Neural cell (in vitro differentiated cells): ENCODE results near the gene CFAP99. TPM values are rescaled to one million over a fixed set of nuclear protein-coding genes. Genes with fewer than 3 reads are reported as not detected.
A peak's percentile ranks its signal among the peaks of the same experiment; 100 is the strongest.

Experiments
- H2AFZ ChIP-seq: fragments of 200-600, 300-800 bp; sonication (generic), shearing (Covaris generic); 2 replicates; pipeline ENCODE4 v1.6.0; 2014; ENCODE audit warnings: low read depth, mild to moderate bottlenecking, antibody characterized with exemption, low read length, moderate library complexity
- H3F3A ChIP-seq: fragments of 200-600 bp; shearing (Covaris generic); 2 replicates; pipeline ENCODE4 v1.6.1; 2016; ENCODE audit warnings: mild to moderate bottlenecking, moderate library complexity, mixed read lengths, antibody characterized with exemption, low read length; ENCODE audit not compliant: insufficient read depth, poor library complexity, severe bottlenecking
- H3K27ac ChIP-seq: fragments of 200-600, 300-800 bp; sonication (generic), shearing (Covaris generic); 2 replicates; pipeline ENCODE4 v1.5.1; 2014; ENCODE audit warnings: mild to moderate bottlenecking, low read length, moderate library complexity
- H3K27me3 ChIP-seq: fragments of 300-800, 200-600 bp; sonication (generic), shearing (Covaris generic); 2 replicates; pipeline ENCODE4 v1.6.0; 2014; ENCODE audit warnings: mild to moderate bottlenecking, low read depth, low read length, moderate library complexity; ENCODE audit not compliant: insufficient read depth
- H3K36me3 ChIP-seq: fragments of 300-800, 200-600 bp; sonication (generic), shearing (Covaris generic); 2 replicates; pipeline ENCODE4 v1.5.1; 2014; ENCODE audit warnings: mild to moderate bottlenecking, antibody characterized with exemption, low read length, moderate library complexity; ENCODE audit not compliant: insufficient read depth
- H3K4me2 ChIP-seq: fragments of 300-800, 200-600 bp; sonication (generic), shearing (Covaris generic); 2 replicates; pipeline ENCODE4 v1.6.0; 2014; ENCODE audit warnings: mild to moderate bottlenecking, low read length
- H3K4me3 ChIP-seq: fragments of 300-800, 200-600 bp; sonication (generic), shearing (Covaris generic); 2 replicates; pipeline ENCODE4 v1.5.1; 2014; ENCODE audit warnings: mild to moderate bottlenecking, low read length, moderate library complexity
- H3K79me2 ChIP-seq: fragments of 200-600 bp; shearing (Covaris generic); replicated peaks from 2 replicates; pipeline ENCODE4 v1.6.0; 2014; ENCODE audit warnings: mild to moderate bottlenecking, low read length, moderate library complexity; ENCODE audit not compliant: insufficient read depth
- H3K9ac ChIP-seq: fragments of 300-800, 200-600 bp; sonication (generic), shearing (Covaris generic); 2 replicates; pipeline ENCODE4 v1.6.1; 2016; ENCODE audit warnings: mild to moderate bottlenecking, low read length, mixed read lengths
- H3K9me2 ChIP-seq: fragments of 200-600 bp; shearing (Covaris generic); 2 replicates; pipeline ENCODE4 v1.6.1; 2016; ENCODE audit warnings: mild to moderate bottlenecking, low read length, mixed read lengths; ENCODE audit not compliant: insufficient read depth
- H3K9me3 ChIP-seq: fragments of 200-600, 300-800 bp; sonication (generic), shearing (Covaris generic); 2 replicates; pipeline ENCODE4 v1.6.1; 2016; ENCODE audit warnings: mild to moderate bottlenecking, mixed run types, low read length, moderate library complexity, mixed read lengths
- H4K20me1 ChIP-seq: fragments of 200-600 bp; shearing (Covaris generic); 2 replicates; pipeline ENCODE4 v1.6.1; 2016; ENCODE audit warnings: mild to moderate bottlenecking, mixed run types; ENCODE audit not compliant: insufficient read depth
- EP300 ChIP-seq: fragments of 450-650 bp; conservative IDR thresholded peaks from 2 replicates; pipeline ENCODE4 v1.6.1; 2014; ENCODE audit warnings: antibody characterized with exemption, mild to moderate bottlenecking, moderate library complexity; ENCODE audit not compliant: poor library complexity, severe bottlenecking
- EZH2 ChIP-seq: fragments of 200-600, 300-800 bp; shearing (Covaris generic), sonication (generic); IDR thresholded peaks from 2 replicates; pipeline ENCODE4 v1.6.1; 2014; ENCODE audit warnings: antibody characterized with exemption, low read length, borderline replicate concordance, mild to moderate bottlenecking; ENCODE audit not compliant: insufficient read depth, poor library complexity, severe bottlenecking
- MXI1 ChIP-seq: fragments of 450-650 bp; conservative IDR thresholded peaks from 2 replicates; pipeline ENCODE4 v1.6.1; 2014; ENCODE audit warnings: antibody characterized with exemption, mild to moderate bottlenecking; ENCODE audit not compliant: poor library complexity, severe bottlenecking
- POLR2AphosphoS5 ChIP-seq: IDR thresholded peaks from 2 replicates; pipeline ENCODE4 v1.6.1; 2012
- RAD21 ChIP-seq: fragments of 450-650 bp; conservative IDR thresholded peaks from 2 replicates; pipeline ENCODE4 v1.6.1; 2014; ENCODE audit warnings: antibody characterized with exemption, mild to moderate bottlenecking, moderate library complexity
- SMC3 ChIP-seq: fragments of 450-650 bp; conservative IDR thresholded peaks from 2 replicates; pipeline ENCODE4 v1.6.1; 2014; ENCODE audit warnings: antibody characterized with exemption, mild to moderate bottlenecking, moderate library complexity; ENCODE audit not compliant: poor library complexity
- TAF1 ChIP-seq: IDR thresholded peaks from 2 replicates; pipeline ENCODE4 v1.6.1; 2012; ENCODE audit warnings: low read depth
- polyA plus RNA-seq: library from polyadenylated mRNA; depleted of rRNA; stranded (reverse); fragments of >200 nt; gene quantifications from 2 replicates; pipeline ENCODE4 v1.2.3, GENCODE V29; 2014
- TF ChIP-seq, protein P1 (sequence below): fragments of 450-650 bp; IDR thresholded peaks from 2 replicates; pipeline ENCODE4 v1.5.1; 2014; ENCODE audit warnings: antibody characterized with exemption, mild to moderate bottlenecking, moderate library complexity; ENCODE audit not compliant: poor library complexity, severe bottlenecking
- TF ChIP-seq, protein P2 (sequence below): IDR thresholded peaks from 2 replicates; pipeline ENCODE4 v1.6.1; 2012; ENCODE audit warnings: borderline replicate concordance

The CFAP99 gene
- polyA plus RNA-seq, 1 donor from 2014 or later: not detected

- H3K9me2 ChIP-seq: no peaks in the 10 kb centered on the region
Measured at GRCh38 chr4:2470791-2471190, 52.0 kb downstream of the CFAP99 start.

DNA sequence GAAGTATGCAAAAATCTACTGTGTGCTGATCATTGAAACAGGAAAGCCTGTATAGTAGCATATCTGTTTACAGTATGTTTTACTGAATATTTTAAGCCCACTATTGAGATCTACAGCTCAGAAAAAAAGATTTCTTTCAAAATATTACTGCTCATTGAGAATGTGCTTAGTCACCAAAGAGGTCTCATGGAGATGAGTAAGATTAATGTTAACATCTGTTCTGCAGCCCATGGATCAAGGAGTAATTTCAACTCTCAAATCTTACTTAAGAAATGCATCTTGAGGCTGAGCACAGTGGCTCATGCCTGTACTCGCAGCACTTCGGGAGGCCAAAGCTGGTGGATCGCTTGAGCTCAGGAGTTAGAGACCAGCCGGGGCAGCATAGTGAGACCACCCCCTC is 53.4 kb downstream of the CFAP99 start:
- TF ChIP-seq TAF1 (no peak), EZH2 (no peak), RAD21 (no peak), SMC3 (no peak), MXI1 (no peak), EP300 (no peak), POLR2AphosphoS5 (no peak)
- TF ChIP-seq, protein P1, sequence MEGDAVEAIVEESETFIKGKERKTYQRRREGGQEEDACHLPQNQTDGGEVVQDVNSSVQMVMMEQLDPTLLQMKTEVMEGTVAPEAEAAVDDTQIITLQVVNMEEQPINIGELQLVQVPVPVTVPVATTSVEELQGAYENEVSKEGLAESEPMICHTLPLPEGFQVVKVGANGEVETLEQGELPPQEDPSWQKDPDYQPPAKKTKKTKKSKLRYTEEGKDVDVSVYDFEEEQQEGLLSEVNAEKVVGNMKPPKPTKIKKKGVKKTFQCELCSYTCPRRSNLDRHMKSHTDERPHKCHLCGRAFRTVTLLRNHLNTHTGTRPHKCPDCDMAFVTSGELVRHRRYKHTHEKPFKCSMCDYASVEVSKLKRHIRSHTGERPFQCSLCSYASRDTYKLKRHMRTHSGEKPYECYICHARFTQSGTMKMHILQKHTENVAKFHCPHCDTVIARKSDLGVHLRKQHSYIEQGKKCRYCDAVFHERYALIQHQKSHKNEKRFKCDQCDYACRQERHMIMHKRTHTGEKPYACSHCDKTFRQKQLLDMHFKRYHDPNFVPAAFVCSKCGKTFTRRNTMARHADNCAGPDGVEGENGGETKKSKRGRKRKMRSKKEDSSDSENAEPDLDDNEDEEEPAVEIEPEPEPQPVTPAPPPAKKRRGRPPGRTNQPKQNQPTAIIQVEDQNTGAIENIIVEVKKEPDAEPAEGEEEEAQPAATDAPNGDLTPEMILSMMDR: no peak
- TF ChIP-seq, protein P2, sequence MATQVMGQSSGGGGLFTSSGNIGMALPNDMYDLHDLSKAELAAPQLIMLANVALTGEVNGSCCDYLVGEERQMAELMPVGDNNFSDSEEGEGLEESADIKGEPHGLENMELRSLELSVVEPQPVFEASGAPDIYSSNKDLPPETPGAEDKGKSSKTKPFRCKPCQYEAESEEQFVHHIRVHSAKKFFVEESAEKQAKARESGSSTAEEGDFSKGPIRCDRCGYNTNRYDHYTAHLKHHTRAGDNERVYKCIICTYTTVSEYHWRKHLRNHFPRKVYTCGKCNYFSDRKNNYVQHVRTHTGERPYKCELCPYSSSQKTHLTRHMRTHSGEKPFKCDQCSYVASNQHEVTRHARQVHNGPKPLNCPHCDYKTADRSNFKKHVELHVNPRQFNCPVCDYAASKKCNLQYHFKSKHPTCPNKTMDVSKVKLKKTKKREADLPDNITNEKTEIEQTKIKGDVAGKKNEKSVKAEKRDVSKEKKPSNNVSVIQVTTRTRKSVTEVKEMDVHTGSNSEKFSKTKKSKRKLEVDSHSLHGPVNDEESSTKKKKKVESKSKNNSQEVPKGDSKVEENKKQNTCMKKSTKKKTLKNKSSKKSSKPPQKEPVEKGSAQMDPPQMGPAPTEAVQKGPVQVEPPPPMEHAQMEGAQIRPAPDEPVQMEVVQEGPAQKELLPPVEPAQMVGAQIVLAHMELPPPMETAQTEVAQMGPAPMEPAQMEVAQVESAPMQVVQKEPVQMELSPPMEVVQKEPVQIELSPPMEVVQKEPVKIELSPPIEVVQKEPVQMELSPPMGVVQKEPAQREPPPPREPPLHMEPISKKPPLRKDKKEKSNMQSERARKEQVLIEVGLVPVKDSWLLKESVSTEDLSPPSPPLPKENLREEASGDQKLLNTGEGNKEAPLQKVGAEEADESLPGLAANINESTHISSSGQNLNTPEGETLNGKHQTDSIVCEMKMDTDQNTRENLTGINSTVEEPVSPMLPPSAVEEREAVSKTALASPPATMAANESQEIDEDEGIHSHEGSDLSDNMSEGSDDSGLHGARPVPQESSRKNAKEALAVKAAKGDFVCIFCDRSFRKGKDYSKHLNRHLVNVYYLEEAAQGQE: no peak
- no peak overlapping the region for H2AFZ ChIP-seq
- H3K9me2 ChIP-seq: no peaks in the 10 kb centered on the region
- no peak overlapping the region for H3K4me2 ChIP-seq
- no peaks in the 10 kb centered on the region for H3K9me3 ChIP-seq
- H3K79me2 ChIP-seq: peaks cover 73% of the 10 kb centered on the region
- no peaks in the 10 kb centered on the region for H3F3A ChIP-seq
- no peaks in the 10 kb centered on the region for H3K36me3 ChIP-seq
- no peak overlapping the region for H3K27ac ChIP-seq
- H3K9ac ChIP-seq: no peak overlapping the region
- no peaks in the 10 kb centered on the region for H3K27me3 ChIP-seq
- no peak overlapping the region for H3K4me3 ChIP-seq
- H4K20me1 ChIP-seq: no peaks in the 10 kb centered on the region

More at GRCh38 chr4:2470791-2471190, 52.0 kb downstream of the CFAP99 start:
- no peaks in the 10 kb centered on the region for H3K36me3 ChIP-seq
- no peaks in the 10 kb centered on the region for H4K20me1 ChIP-seq
- H3K79me2 ChIP-seq: peaks cover 63% of the 10 kb centered on the region
- TF ChIP-seq, protein P1: no peak
- TF ChIP-seq EP300: no peak
- no peak for TF ChIP-seq EZH2
- TF ChIP-seq POLR2AphosphoS5: no peak
- TF ChIP-seq TAF1: no peak
- no peak for TF ChIP-seq RAD21
- TF ChIP-seq MXI1: no peak
- no peak for TF ChIP-seq SMC3
- TF ChIP-seq, protein P2: no peak
- no peaks in the 10 kb centered on the region for H3K9me3 ChIP-seq
- H3K4me3 ChIP-seq: peak overlapping the region; percentile 100
- no peaks in the 10 kb centered on the region for H3K27me3 ChIP-seq
- no peak overlapping the region for H2AFZ ChIP-seq
- H3K27ac ChIP-seq: peak overlapping the region; percentile 90
- no peaks in the 10 kb centered on the region for H3F3A ChIP-seq
- H3K9ac ChIP-seq: peak overlapping the region; percentile 96
- peak overlapping the region; percentile 97 for H3K4me2 ChIP-seq
